Measurements from ENCODE around the gene ELFN2.
A peak's percentile ranks its signal among the peaks of the same experiment; 100 is the strongest.

Gene ELFN2

DNA sequence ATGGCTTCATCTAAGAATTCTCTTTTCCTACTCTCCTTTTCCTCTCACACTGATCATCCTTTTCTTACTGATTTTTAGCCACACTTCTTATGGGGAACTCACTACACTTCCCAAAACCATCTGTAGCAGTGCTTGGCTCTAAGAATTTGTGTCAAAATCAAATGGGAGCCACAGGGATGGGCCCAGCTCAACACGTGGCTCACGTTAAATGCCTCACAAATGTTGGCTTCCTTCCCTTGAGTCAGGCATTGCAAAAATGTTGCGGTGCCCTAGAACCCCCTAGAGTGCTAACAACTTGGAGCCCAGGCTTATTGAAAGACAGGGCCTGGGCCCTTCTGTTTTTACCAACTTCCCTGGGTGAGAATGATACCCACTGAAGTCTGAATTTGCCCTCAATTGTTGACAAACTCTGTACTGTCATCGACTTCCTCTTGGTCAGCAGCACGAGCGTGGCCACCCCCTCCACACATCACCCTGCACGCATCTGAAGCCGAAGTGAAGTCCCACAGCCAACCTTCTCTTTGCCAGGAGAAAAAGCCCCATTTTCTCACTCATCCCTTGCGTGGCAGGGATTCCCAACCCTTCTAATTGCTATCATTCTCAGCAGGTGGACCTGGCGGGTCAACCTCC is 69.7 kb downstream of the ELFN2 start:
- peak overlapping the region in 3 of 11 experiments; percentile 5 to 22 (median 7); a peak in 2 of 22 replicates for H3K9ac ChIP-seq
- H3K36me3 ChIP-seq, result peaks cover 0 to 12% (median 0%) of the 10 kb centered on the region in 11 experiments; a peak in 4 of 22 replicates
- H3K4me1 ChIP-seq, result peaks cover 43 to 99% (median 86%) of the 10 kb centered on the region in 10 experiments

DNA sequence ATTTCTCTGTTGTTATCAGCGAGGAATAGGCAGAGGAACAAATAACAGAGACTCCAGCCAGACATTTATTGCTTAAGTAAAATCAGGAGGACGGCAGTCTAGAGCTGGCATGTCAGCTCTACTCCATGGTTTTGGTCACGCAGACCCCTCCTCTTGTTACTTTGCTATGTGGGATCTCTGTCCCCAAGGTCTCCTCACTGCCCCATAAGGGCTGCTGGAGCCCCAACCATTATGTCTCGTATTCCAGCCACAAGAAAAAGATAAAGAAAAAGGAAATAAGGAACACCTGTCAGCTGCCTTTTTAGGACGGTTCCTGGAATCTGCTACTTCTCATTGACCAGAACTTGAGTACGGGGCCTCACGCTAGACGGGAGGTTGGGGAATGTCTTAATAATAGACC is 70.4 kb downstream of the ELFN2 start:
- H3K27ac ChIP-seq, result peak overlapping the region in 4 of 11 experiments; percentile 85 to 90 (median 88); a peak in 6 of 22 replicates
- peaks cover 40 to 99% (median 86%) of the 10 kb centered on the region in 10 experiments for H3K4me1 ChIP-seq
- peaks cover 0 to 9% (median 0%) of the 10 kb centered on the region in 11 experiments; a peak in 2 of 22 replicates for H4K20me1 ChIP-seq
- H3K9me3 ChIP-seq (replicated peaks in 1 of 11), result peaks cover 0 to 7% (median 0%) of the 10 kb centered on the region in 11 experiments; a peak in 3 of 22 replicates
- H3K4me2 ChIP-seq, result peak overlapping the region in 8 of 11 experiments; percentile 13 to 94 (median 40); a peak in 7 of 22 replicates
- H3K27me3 ChIP-seq, result peaks cover 0 to 28% (median 0%) of the 10 kb centered on the region in 11 experiments; a peak in 4 of 22 replicates
- H3K36me3 ChIP-seq, result peaks cover 0 to 12% (median 0%) of the 10 kb centered on the region in 11 experiments; a peak in 4 of 22 replicates
- TF ChIP-seq Cebpa-rat (IDR thresholded peaks at IDR 0.05), result no peak
- H3K9ac ChIP-seq, result no peak overlapping the region
- no peak overlapping the region for H3K4me3 ChIP-seq

More for the DNA sequence above, 69.7 kb downstream of the ELFN2 start:
- Histone ChIP-seq H3K27me3 (peaks cover 0 to 29% (median 0%) of the 10 kb centered on the region in 11 experiments; a peak in 4 of 22 replicates), H3K9me3 (replicated peaks in 1 of 11) (peaks cover 0 to 7% (median 0%) of the 10 kb centered on the region in 11 experiments; a peak in 3 of 22 replicates), H3K4me3 (no peak overlapping the region), H4K20me1 (peaks cover 0 to 8% (median 0%) of the 10 kb centered on the region in 11 experiments; a peak in 2 of 22 replicates), H3K4me2 (peak overlapping the region in 9 of 11 experiments; percentile 8 to 94 (median 25); a peak in 9 of 22 replicates), H3K27ac (peak overlapping the region in 4 of 11 experiments; percentile 43 to 90 (median 88); a peak in 6 of 22 replicates)
- TF ChIP-seq Cebpa-rat (IDR thresholded peaks at IDR 0.05), result peak in 1 of 11 experiments; percentile 43; a peak in 1 of 22 replicates

DNA sequence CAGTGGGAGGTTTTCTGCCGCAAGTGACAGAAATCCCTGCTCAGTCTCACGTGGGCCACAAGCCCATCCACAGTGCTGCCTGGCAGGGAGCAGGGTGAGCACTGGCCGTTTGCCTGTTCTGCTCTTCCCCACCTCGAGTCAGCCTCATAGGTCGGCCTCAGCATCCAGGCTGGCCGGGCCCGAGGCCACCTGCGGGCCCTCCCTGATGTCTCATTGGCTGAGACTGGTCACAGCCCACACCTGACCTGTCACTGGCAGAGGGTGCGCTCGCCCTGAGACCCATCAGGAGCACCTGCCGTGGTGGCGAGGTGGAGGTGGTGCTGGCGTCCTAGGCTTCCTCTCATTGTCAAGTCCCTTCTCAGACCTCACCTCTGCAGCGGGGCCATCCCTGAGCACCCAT is 72.1 kb downstream of the ELFN2 start:
- TF ChIP-seq Cebpa-rat (IDR thresholded peaks at IDR 0.05), result no peak
- peak overlapping the region in 7 of 11 experiments; percentile 17 to 78 (median 76); a peak in 11 of 22 replicates for H3K9ac ChIP-seq
- H3K4me2 ChIP-seq, result peak overlapping the region; percentile 17 to 94 (median 87); a peak in 19 of 22 replicates
- H3K9me3 ChIP-seq (replicated peaks in 1 of 11), result peaks cover 0 to 7% (median 0%) of the 10 kb centered on the region in 11 experiments; a peak in 3 of 22 replicates
- peak overlapping the region in 8 of 11 experiments; percentile 16 to 90 (median 78); a peak in 15 of 22 replicates for H3K27ac ChIP-seq
- H3K4me3 ChIP-seq, result peak overlapping the region in 3 of 10 experiments; percentile 1 to 25 (median 2); a peak in 4 of 20 replicates
- peaks cover 0 to 28% (median 0%) of the 10 kb centered on the region in 11 experiments; a peak in 4 of 22 replicates for H3K27me3 ChIP-seq
- H4K20me1 ChIP-seq, result peaks cover 0 to 11% (median 0%) of the 10 kb centered on the region in 11 experiments; a peak in 3 of 22 replicates
- peaks cover 0 to 12% (median 0%) of the 10 kb centered on the region in 11 experiments; a peak in 4 of 22 replicates for H3K36me3 ChIP-seq
- peaks cover 28 to 99% (median 86%) of the 10 kb centered on the region in 10 experiments for H3K4me1 ChIP-seq

DNA sequence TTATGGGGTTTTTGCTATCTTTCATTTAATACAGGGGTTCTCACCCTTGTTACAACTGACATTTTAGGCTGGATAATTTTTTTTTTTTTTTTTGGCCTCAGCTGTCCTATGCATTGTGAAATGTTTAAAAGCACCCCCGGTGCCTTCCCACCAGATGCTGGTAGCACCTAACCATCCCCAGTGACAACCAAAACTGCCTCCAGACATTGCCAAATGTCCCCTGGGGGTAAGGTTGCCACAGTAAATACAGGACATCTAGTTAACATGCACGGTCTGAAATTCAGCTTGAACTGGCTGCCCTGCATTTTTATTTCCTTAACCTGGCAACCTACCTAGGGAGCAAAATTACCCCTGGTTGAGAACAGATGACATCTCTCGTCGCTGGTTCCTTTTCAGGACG is 72.6 kb downstream of the ELFN2 start:
- TF ChIP-seq Cebpa-rat (IDR thresholded peaks at IDR 0.05), result peak in 4 of 11 experiments; percentile 48 to 93 (median 84); a peak in 7 of 22 replicates
- Histone ChIP-seq H3K36me3 (peaks cover 0 to 12% (median 0%) of the 10 kb centered on the region in 11 experiments; a peak in 4 of 22 replicates), H3K4me3 (peak overlapping the region in 3 of 10 experiments; percentile 1 to 25 (median 2); a peak in 6 of 20 replicates), H3K9ac (peak overlapping the region in 7 of 11 experiments; percentile 17 to 78 (median 76); a peak in 12 of 22 replicates), H3K4me1 (peaks cover 27 to 99% (median 86%) of the 10 kb centered on the region in 10 experiments), H3K9me3 (replicated peaks in 1 of 11) (peaks cover 0 to 7% (median 0%) of the 10 kb centered on the region in 11 experiments; a peak in 3 of 22 replicates), H4K20me1 (peaks cover 0 to 15% (median 0%) of the 10 kb centered on the region in 11 experiments; a peak in 3 of 22 replicates), H3K4me2 (peak overlapping the region; percentile 17 to 94 (median 87); a peak in 21 of 22 replicates), H3K27me3 (peaks cover 0 to 28% (median 0%) of the 10 kb centered on the region in 11 experiments; a peak in 4 of 22 replicates), H3K27ac (peak overlapping the region in 8 of 11 experiments; percentile 57 to 90 (median 78); a peak in 15 of 22 replicates)

DNA sequence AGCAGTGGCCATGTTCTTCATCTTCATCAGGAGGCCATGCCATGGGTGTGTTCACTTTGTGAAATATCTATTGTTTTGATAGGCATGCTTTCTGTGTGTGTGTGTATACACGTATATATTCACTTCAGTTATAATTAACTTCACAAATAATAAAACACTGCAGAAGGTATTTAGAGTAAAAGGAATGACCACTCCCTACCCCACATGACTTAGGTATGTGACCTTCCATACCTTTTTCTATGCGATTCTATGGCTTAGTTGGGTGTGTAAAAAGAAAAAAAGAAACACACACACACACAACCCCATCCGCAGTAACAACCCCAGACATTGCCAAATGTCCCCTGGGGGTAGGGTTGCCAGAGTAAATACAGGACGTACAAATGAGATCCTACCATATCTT is 73.0 kb downstream of the ELFN2 start:
- H3K4me2 ChIP-seq, result peak overlapping the region; percentile 52 to 94 (median 87)
- peaks cover 27 to 99% (median 86%) of the 10 kb centered on the region in 10 experiments for H3K4me1 ChIP-seq
- peak overlapping the region in 2 of 10 experiments; percentile 1 to 25; a peak in 4 of 20 replicates for H3K4me3 ChIP-seq
- H3K27ac ChIP-seq, result peak overlapping the region in 8 of 11 experiments; percentile 57 to 90 (median 78); a peak in 15 of 22 replicates
- peaks cover 0 to 15% (median 0%) of the 10 kb centered on the region in 11 experiments; a peak in 3 of 22 replicates for H4K20me1 ChIP-seq
- peaks cover 0 to 7% (median 0%) of the 10 kb centered on the region in 11 experiments; a peak in 3 of 22 replicates for H3K9me3 ChIP-seq (replicated peaks in 1 of 11)
- TF ChIP-seq Cebpa-rat (IDR thresholded peaks at IDR 0.05), result no peak
- peak overlapping the region in 7 of 11 experiments; percentile 22 to 78 (median 76); a peak in 11 of 22 replicates for H3K9ac ChIP-seq
- peaks cover 0 to 28% (median 0%) of the 10 kb centered on the region in 11 experiments; a peak in 4 of 22 replicates for H3K27me3 ChIP-seq
- peaks cover 0 to 12% (median 0%) of the 10 kb centered on the region in 11 experiments; a peak in 4 of 22 replicates for H3K36me3 ChIP-seq

DNA sequence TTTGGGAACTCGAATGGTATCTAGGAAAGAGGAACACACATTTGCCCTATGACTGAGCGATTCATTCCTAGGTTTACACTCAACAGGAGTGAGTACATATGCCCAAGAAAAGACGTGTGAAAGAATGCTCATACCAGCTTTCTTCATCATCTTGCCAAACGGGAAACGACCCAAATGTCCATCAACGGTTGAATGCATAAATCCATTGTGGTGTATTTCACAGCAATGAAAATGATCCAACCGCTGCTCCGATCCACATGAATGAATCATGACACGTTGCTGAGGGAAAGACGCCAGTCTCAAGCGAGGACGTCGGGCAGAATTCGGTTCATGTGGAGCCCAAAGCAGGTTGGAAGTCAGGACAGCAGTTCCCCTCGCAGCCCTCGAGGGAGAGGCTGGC is 73.4 kb downstream of the ELFN2 start:
- peak overlapping the region in 8 of 11 experiments; percentile 57 to 90 (median 78); a peak in 15 of 22 replicates for H3K27ac ChIP-seq
- peaks cover 0 to 7% (median 0%) of the 10 kb centered on the region in 11 experiments; a peak in 3 of 22 replicates for H3K9me3 ChIP-seq (replicated peaks in 1 of 11)
- H3K27me3 ChIP-seq, result peaks cover 0 to 28% (median 0%) of the 10 kb centered on the region in 11 experiments; a peak in 4 of 22 replicates
- TF ChIP-seq Cebpa-rat (IDR thresholded peaks at IDR 0.05), result peak in 5 of 11 experiments; percentile 74 to 94 (median 86); a peak in 11 of 22 replicates
- H3K4me2 ChIP-seq, result peak overlapping the region; percentile 52 to 94 (median 87)
- peaks cover 0 to 19% (median 0%) of the 10 kb centered on the region in 11 experiments; a peak in 3 of 22 replicates for H4K20me1 ChIP-seq
- peaks cover 27 to 99% (median 90%) of the 10 kb centered on the region in 10 experiments for H3K4me1 ChIP-seq
- peaks cover 0 to 12% (median 0%) of the 10 kb centered on the region in 11 experiments; a peak in 4 of 22 replicates for H3K36me3 ChIP-seq
- peak overlapping the region in 7 of 11 experiments; percentile 22 to 78 (median 76); a peak in 11 of 22 replicates for H3K9ac ChIP-seq
- H3K4me3 ChIP-seq, result peak overlapping the region in 2 of 10 experiments; percentile 1 to 25; a peak in 2 of 20 replicates

DNA sequence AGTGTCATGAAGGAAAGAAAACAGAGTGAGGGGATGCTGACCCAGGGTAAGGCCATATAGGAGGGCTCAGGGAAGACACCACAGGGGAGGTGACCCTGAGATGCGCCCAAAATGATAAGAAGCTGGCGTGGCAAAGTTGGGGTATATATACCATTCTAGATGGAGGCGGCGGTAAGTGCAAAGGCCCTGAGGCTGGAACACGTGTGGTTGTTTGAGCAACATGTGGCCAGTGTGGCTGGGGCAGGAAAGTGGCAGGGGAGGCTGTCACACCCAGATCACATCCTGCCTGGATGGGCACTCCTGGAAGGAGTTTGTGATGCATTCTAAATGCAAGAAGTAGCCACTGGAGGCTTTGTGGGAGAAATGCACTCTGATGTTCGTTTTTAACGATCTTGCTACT is 74.8 kb downstream of the ELFN2 start:
- Histone ChIP-seq H3K4me1 (peaks cover 27 to 97% (median 91%) of the 10 kb centered on the region in 10 experiments), H3K27me3 (peaks cover 0 to 28% (median 0%) of the 10 kb centered on the region in 11 experiments; a peak in 4 of 22 replicates), H3K9ac (peak overlapping the region in 7 of 11 experiments; percentile 33 to 78 (median 76); a peak in 9 of 22 replicates), H3K36me3 (no peaks in the 10 kb centered on the region), H3K9me3 (replicated peaks in 1 of 11) (peaks cover 0 to 7% (median 0%) of the 10 kb centered on the region in 11 experiments; a peak in 3 of 22 replicates), H3K4me3 (peak overlapping the region in 3 of 10 experiments; percentile 1 to 40 (median 10); a peak in 2 of 20 replicates), H4K20me1 (peaks cover 0 to 29% (median 0%) of the 10 kb centered on the region in 11 experiments; a peak in 3 of 22 replicates), H3K4me2 (peak overlapping the region in 10 of 11 experiments; percentile 66 to 94 (median 87); a peak in 18 of 22 replicates), H3K27ac (peak overlapping the region in 7 of 11 experiments; percentile 58 to 90 (median 85); a peak in 13 of 22 replicates)
- no peak for TF ChIP-seq Cebpa-rat (IDR thresholded peaks at IDR 0.05)

Measured in BLaER1 treated with 17β-estradiol and CSF1 and Interleukin-3, amounts not matched to agents 10 nM and 100 nM (cell line).